Keratinocyte (primary cell): ENCODE data around the gene CBX8. TPM values are rescaled to one million over a fixed set of nuclear protein-coding genes. Genes with fewer than 3 reads are reported as not detected.
A peak's percentile ranks its signal among the peaks of the same experiment; 100 is the strongest.

Source experiments
- DNase-seq: peaks from one replicate; pipeline ENCODE4 v3.0.0-alpha.2; 2011; ENCODE audit warnings: low read depth, missing footprints, low spot score
- FAIRE-seq: peaks from 2 replicates; lab custom pipeline; 2011; peaks lifted over from hg19 to GRCh38; lab: Jason Lieb, UNC
- H2AFZ ChIP-seq: 2 replicates; pipeline ENCODE4 v1.6.0; 2012; ENCODE audit warnings: low read length, control low read depth, inconsistent platforms; ENCODE audit not compliant: control insufficient read depth
- H3K27ac ChIP-seq: 2 replicates; pipeline ENCODE4 v1.5.1; 2011; ENCODE audit warnings: low read length; ENCODE audit not compliant: control insufficient read depth, insufficient read depth
- H3K27me3 ChIP-seq: 3 replicates; pipeline ENCODE4 v1.6.0; 2011; ENCODE audit warnings: low read length; ENCODE audit not compliant: control insufficient read depth, insufficient read depth; ENCODE audit errors: extremely low read depth
- H3K36me3 ChIP-seq, 2 experiments: 2 replicates in 1 of 2; 3 replicates in 1 of 2; pipeline ENCODE4 v1.5.1; 2011; ENCODE audit warnings: low read length in 2 of 2, mild to moderate bottlenecking in 1 of 2; ENCODE audit not compliant: control insufficient read depth in 2 of 2, insufficient read depth in 2 of 2; ENCODE audit errors: extremely low read depth in 1 of 2
- H3K4me1 ChIP-seq: 3 replicates; pipeline ENCODE4 v1.5.1; 2011; ENCODE audit warnings: low read length; ENCODE audit not compliant: control insufficient read depth, insufficient read depth; ENCODE audit errors: extremely low read depth
- H3K4me2 ChIP-seq: 3 replicates; pipeline ENCODE4 v1.6.0; 2011; ENCODE audit warnings: low read depth, low read length; ENCODE audit not compliant: control insufficient read depth, insufficient read depth; ENCODE audit errors: extremely low read depth
- H3K4me3 ChIP-seq, 3 experiments: fragments of 200-600 bp in 1 of 3; sonication (generic) in 1 of 3; 2 replicates in 2 of 3; 3 replicates in 1 of 3; pipeline ENCODE4 v1.5.1; 2011 to 2016; ENCODE audit warnings: low read length in 3 of 3, mild to moderate bottlenecking in 3 of 3, control low read depth in 2 of 3, inconsistent platforms in 1 of 3, low read depth in 1 of 3, mixed read lengths in 1 of 3, mixed run types in 1 of 3, moderate library complexity in 1 of 3; ENCODE audit not compliant: control insufficient read depth in 2 of 3, insufficient read depth in 2 of 3; ENCODE audit errors: extremely low read depth in 1 of 3
- H3K79me2 ChIP-seq: 2 replicates; pipeline ENCODE4 v1.6.0; 2012; ENCODE audit warnings: low read length; ENCODE audit not compliant: control insufficient read depth, insufficient read depth
- H3K9ac ChIP-seq: 3 replicates; pipeline ENCODE4 v1.6.0; 2011; ENCODE audit warnings: low read length; ENCODE audit not compliant: control insufficient read depth, insufficient read depth; ENCODE audit errors: extremely low read depth
- H3K9me1 ChIP-seq: 3 replicates; pipeline ENCODE4 v1.6.0; 2011; ENCODE audit warnings: low read length; ENCODE audit not compliant: control insufficient read depth, insufficient read depth; ENCODE audit errors: extremely low read depth
- H3K9me3 ChIP-seq: 2 replicates; pipeline ENCODE4 v1.5.1; 2012; ENCODE audit warnings: low read depth, low read length; ENCODE audit not compliant: control insufficient read depth
- H4K20me1 ChIP-seq: 3 replicates; pipeline ENCODE4 v1.6.0; 2011; ENCODE audit warnings: low read length; ENCODE audit not compliant: control insufficient read depth, insufficient read depth; ENCODE audit errors: extremely low read depth
- CTCF ChIP-seq, 3 experiments: IDR thresholded peaks in 1 of 3; conservative IDR thresholded peaks in 1 of 3; optimal IDR thresholded peaks in 1 of 3; 2 replicates in 2 of 3; 3 replicates in 1 of 3; pipeline versions ENCODE3 to v1.5.1; 2011; ENCODE audit warnings: low read length in 3 of 3, mild to moderate bottlenecking in 3 of 3, moderate library complexity in 2 of 3, control low read depth in 1 of 3, inconsistent platforms in 1 of 3; ENCODE audit not compliant: insufficient read depth in 2 of 3; ENCODE audit errors: extremely low read depth in 1 of 3
- EZH2 ChIP-seq: IDR thresholded peaks from one replicate; pipeline ENCODE4 v1.6.1; 2012; ENCODE audit warnings: inconsistent platforms, mild to moderate bottlenecking, low read length, moderate library complexity
- dilution Hi-C: fragments of 300-500 bp; cut with MboI; formaldehyde crosslinking; loops from one replicate; pipeline ENCODE4 v1.7.0; 2020; ENCODE audit warnings: low sequenced_read_pairs; ENCODE audit not compliant: extremely low pct_ligation_motif_present
- polyA minus RNA-seq, 3 experiments: library from RNA; depleted of rRNA, polyadenylated mRNA; stranded (reverse); fragments of >200 nt; gene quantifications; 1 replicate in 1 of 3; 2 replicates in 1 of 3; 3 replicates in 1 of 3; pipeline ENCODE4 v1.2.3, GENCODE V29; 2011
- polyA plus RNA-seq, 5 experiments: library from polyadenylated mRNA; depleted of rRNA in 3 of 5; stranded (reverse) in 3 of 5; stranded (forward) in 1 of 5; unstranded in 1 of 5; fragments of >200 nt; gene quantifications; 1 replicate in 1 of 5; 2 replicates in 3 of 5; 3 replicates in 1 of 5; pipeline versions ENCODE4 v1.2.1 to v1.2.3, GENCODE V29; 2011 to 2012; ENCODE audit warnings: missing spikeins in 2 of 5, low read depth in 1 of 5, low replicate concordance in 1 of 5

Gene CBX8
- polyA plus RNA-seq (0.22 to 0.49 TPM (median 0.24 TPM) in 3 replicates), polyA minus RNA-seq (0.13 to 0.38 TPM (median 0.36 TPM) in 3 replicates)
- polyA plus RNA-seq (2011; ENCODE audit: low read depth) = 0.31 TPM
- polyA plus RNA-seq (2011; cell fraction: cytosol; rRNA removed) = 0.29 and 0.86 TPM in 2 replicates
- 0.67 and 1.5 TPM in 2 replicates for polyA plus RNA-seq (2011; cell fraction: nucleus; rRNA removed)
- 2.2 and 2.8 TPM in 2 replicates for polyA plus RNA-seq (2012; ENCODE audit: low replicate concordance)
- polyA minus RNA-seq (2011; cell fraction: cytosol; rRNA and poly(A)+ RNA removed) = not detected
- polyA minus RNA-seq (2011; cell fraction: nucleus; rRNA and poly(A)+ RNA removed) = 0.53 and 1.9 TPM in 2 replicates

DNA sequence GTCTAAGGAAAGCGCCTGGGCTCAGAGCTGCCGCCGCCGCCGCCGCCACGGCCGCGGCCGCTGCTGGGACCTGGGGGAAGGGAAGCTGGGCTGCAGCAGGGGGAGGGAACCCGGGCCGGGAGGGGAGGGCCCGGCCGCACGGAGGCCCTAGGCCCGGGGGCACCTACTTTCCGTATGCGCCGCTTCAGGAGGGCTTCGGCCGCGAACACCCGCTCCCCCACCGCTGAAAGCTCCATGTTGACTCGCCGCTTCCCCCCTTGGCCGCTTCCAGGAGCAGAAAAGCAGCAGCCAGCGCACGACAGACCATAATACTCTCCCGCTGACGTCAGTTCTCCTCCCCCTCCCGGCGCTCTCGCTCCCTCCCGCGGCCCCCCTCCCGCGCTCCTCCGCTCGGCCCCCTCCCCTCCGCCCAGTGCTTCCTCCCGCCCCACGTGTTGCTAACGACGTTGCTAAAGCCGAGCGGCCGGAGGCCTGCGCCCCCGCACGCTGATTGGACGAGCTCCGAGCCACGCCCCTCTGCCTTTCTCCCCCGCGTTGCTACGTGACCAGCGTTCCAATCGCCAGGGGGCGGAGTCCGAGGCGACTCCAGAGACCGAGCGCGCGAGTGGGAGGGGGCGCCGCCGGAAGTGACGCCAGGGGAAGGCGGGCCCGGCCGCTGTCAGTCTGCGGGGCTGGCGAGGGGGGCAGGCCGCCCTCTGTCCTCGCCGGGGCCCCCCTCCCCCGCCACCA, at the start of gene CBX8:
Gene CBX8, minus strand, starts transcription at position 315 of the 729 bp plus-strand sequence. Its CDS starts 79 bp downstream, at position 236.
- peak within 1 kb of the TSS; percentile 73 to 82 (median 75) for H3K4me3 ChIP-seq
- peaks cover 63% of the 10 kb centered on the region for H3K27me3 ChIP-seq
- FAIRE-seq (peak; percentile 36), DNase-seq (peak; percentile 91)
- dilution Hi-C loops = no loop called here
- peak within 1 kb of the TSS; percentile 68 for H3K27ac ChIP-seq
- H3K79me2 ChIP-seq = no peaks in the 10 kb centered on the region
- no peaks in the 10 kb centered on the region for H4K20me1 ChIP-seq
- H3K9me3 ChIP-seq = no peaks in the 10 kb centered on the region
- no peaks in the 10 kb centered on the region for H3K9me1 ChIP-seq
- H3K36me3 ChIP-seq = peaks cover 6 to 8% of the 10 kb centered on the region in 2 experiments
- TF ChIP-seq CTCF (optimal IDR thresholded peaks at IDR 0.05 in 1 of 3, IDR thresholded peaks at IDR 0.05 in 1 of 3, conservative IDR thresholded peaks at IDR 0.05 in 1 of 3; ENCODE audit: extremely low read depth in 1 of 3, insufficient read depth in 2 of 3, low read length in 3 of 3) = peak in 1 of 3 experiments; percentile 19
- TF ChIP-seq EZH2 = no peak
- H3K9ac ChIP-seq = peak within 1 kb of the TSS; percentile 78
- H2AFZ ChIP-seq = peak within 1 kb of the TSS; percentile 86
- peak within 1 kb of the TSS; percentile 88 for H3K4me2 ChIP-seq
- H3K4me1 ChIP-seq = peaks cover 43% of the 10 kb centered on the region

GRCh38 chr17:79845601-79845949, 48.7 kb upstream of the CBX8 start:
- Histone ChIP-seq H3K9me1 (no peaks in the 10 kb centered on the region), H3K4me2 (peak overlapping the region; percentile 32), H3K4me3 (no peak overlapping the region), H3K27me3 (peaks cover 37% of the 10 kb centered on the region), H4K20me1 (no peaks in the 10 kb centered on the region), H3K36me3 (no peaks in the 10 kb centered on the region), H3K27ac (no peak overlapping the region), H3K79me2 (no peaks in the 10 kb centered on the region), H2AFZ (peak overlapping the region; percentile 72), H3K9me3 (no peaks in the 10 kb centered on the region), H3K4me1 (peaks cover 18% of the 10 kb centered on the region), H3K9ac (no peak overlapping the region)
- FAIRE-seq (no peak), DNase-seq (no peak)
- dilution Hi-C loops = no loop called here
- no peak for TF ChIP-seq EZH2
- no peak for TF ChIP-seq CTCF (optimal IDR thresholded peaks at IDR 0.05 in 1 of 3, IDR thresholded peaks at IDR 0.05 in 1 of 3, conservative IDR thresholded peaks at IDR 0.05 in 1 of 3; ENCODE audit: extremely low read depth in 1 of 3, insufficient read depth in 2 of 3, low read length in 3 of 3)
